ENCODE results near the gene ACBD6. TPM values are rescaled to one million over a fixed set of nuclear protein-coding genes. Genes with fewer than 3 reads are reported as not detected.
"Not testable (repeated sequence)": the region's sequence is repeated elsewhere in the genome, so short reads cannot be mapped to it uniquely, and the experiment has no call there.

The ACBD6 gene, protein sequence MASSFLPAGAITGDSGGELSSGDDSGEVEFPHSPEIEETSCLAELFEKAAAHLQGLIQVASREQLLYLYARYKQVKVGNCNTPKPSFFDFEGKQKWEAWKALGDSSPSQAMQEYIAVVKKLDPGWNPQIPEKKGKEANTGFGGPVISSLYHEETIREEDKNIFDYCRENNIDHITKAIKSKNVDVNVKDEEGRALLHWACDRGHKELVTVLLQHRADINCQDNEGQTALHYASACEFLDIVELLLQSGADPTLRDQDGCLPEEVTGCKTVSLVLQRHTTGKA
- total RNA-seq, result 10 to 100 TPM; 12.6 to 20.4 (median 15.0) TPM
- polyA plus RNA-seq, result 10 to 100 TPM; 14.9 to 19.1 (median 17.8) TPM
- long read RNA-seq, donor 1, transcript ACBD6-201 (8 exons, 1,670 nt), result major isoform, 19 of 20 reads
- long read RNA-seq, donor 1, partial matches to known transcripts, result 0 of 20 reads
- long read RNA-seq, donor 1, other reads (novel, unspliced or antisense), result 1 of 20 reads
- long read RNA-seq, donor 2, transcript ACBD6-201 (8 exons, 1,670 nt), result major isoform, 46 of 51 reads
- long read RNA-seq, donor 2, partial matches to known transcripts, result 2 of 51 reads
- long read RNA-seq, donor 2, other reads (novel, unspliced or antisense), result 3 of 51 reads

DNA sequence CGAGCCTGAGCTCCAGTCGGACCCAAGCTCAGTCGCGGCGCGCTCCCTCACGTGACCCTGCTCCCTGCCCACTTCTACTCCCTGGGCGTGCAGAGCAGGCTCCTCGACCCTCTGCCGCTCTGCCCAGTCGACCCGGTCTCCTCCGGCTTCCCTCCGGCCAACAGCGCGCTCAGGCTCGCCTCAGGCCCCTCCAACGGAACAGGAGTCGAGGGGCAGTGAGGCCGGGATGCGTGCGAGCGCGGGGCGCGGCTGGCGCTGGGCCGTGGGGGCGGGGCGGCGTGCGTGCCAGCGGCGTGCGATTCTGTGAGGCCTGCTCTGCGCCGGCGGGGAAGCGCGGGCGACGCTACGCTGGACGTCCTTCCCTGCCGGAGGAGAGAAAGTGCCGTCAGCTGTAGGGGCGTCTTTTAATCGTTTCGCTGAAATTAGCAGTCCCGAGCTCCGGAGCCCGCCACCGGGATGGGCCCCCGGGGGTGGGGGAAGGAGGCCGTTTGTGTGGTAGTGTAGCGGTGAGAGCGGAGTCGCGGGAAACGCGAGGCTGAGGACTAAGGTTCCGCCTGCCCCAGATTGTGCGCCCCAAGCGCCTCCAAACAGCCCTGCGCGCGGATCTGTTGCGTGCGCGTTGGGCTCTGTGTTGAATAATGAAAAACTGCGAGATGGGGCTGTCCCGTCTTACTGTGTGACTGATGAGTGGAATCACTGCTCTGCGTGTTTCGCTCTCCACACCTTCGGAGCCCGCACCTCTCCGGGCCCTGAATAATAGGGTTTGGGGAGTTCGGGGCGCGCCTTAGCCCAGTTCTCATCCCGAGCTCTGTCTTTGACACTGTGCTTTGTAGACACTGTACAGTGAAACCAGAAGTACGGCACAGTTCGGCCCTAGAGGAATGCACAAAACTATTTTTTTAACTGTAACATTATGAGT is at the start of gene ACBD6:
TSS of gene ACBD6 (minus strand) at position 217 of the 919 bp plus-strand sequence. CDS start 311 bp downstream, outside the sequence.
- intact Hi-C loops (cut with DNase I), result loop anchor here in 1 of 2 donors (10.0 kb wide), 1 partner anchor 652 kb away; no protein-coding TSS in a partner anchor
- Histone ChIP-seq H3K27me3 (ENCODE audit: insufficient read depth in 3 of 3, low read length in 2 of 3) (no peaks in the 10 kb centered on the region), H3K4me1 (peaks cover 26% of the 10 kb centered on the region), H3K9me3 (no peaks in the 10 kb centered on the region), H3K27ac (peak within 1 kb of the TSS; percentile 92), H3K4me3 (peak within 1 kb of the TSS; percentile 94), H3K36me3 (ENCODE audit: insufficient read depth in 1 of 2, low read depth in 1 of 2) (peaks cover 0 to 6% of the 10 kb centered on the region in 2 donors)
- ATAC-seq (peak; percentile 93 to 96 (median 94)), DNase-seq (peak; percentile 86 to 90)
- 0% methylated on average over 74 to 83 of the region's 83 CpGs for WGBS, 3 donors
- TF ChIP-seq CTCF (IDR thresholded peaks at IDR 0.05), result no peak

GRCh38 chr1:180551997-180552396 is 49.6 kb upstream of the ACBD6 start:
- Histone ChIP-seq H3K4me1 (peaks cover 11% of the 10 kb centered on the region), H3K27me3 (ENCODE audit: insufficient read depth in 3 of 3, low read length in 2 of 3) (no peaks in the 10 kb centered on the region), H3K27ac (no peak overlapping the region), H3K4me3 (no peak overlapping the region), H3K36me3 (ENCODE audit: insufficient read depth in 1 of 2, low read depth in 1 of 2) (no peaks in the 10 kb centered on the region), H3K9me3 (no peaks in the 10 kb centered on the region)
- intact Hi-C loops (cut with DNase I), result no loop called here
- 71 to 83% (median 75%) methylated on average over 1 of the region's 1 CpG for WGBS, 3 donors
- DNase-seq (no peak), ATAC-seq (no peak)
- TF ChIP-seq CTCF (IDR thresholded peaks at IDR 0.05), result no peak

- no peaks in the 10 kb centered on the region for H3K9me3 ChIP-seq
- H3K36me3 ChIP-seq (ENCODE audit: insufficient read depth in 1 of 2, low read depth in 1 of 2), result no peaks in the 10 kb centered on the region
- ATAC-seq (no peak), DNase-seq (no peak)
- intact Hi-C loops (cut with DNase I), result no loop called here
- H3K27ac ChIP-seq, result no peak overlapping the region
- 73 to 91% (median 89%) methylated on average over 3 of the region's 3 CpGs for WGBS, 3 donors
- no peak for TF ChIP-seq CTCF (IDR thresholded peaks at IDR 0.05)
- H3K4me3 ChIP-seq, result no peak overlapping the region
- H3K4me1 ChIP-seq, result peaks cover 11% of the 10 kb centered on the region
- H3K27me3 ChIP-seq (ENCODE audit: insufficient read depth in 3 of 3, low read length in 2 of 3), result no peaks in the 10 kb centered on the region
Measured at GRCh38 chr1:180550241-180550640, 47.9 kb upstream of the ACBD6 start.

DNA sequence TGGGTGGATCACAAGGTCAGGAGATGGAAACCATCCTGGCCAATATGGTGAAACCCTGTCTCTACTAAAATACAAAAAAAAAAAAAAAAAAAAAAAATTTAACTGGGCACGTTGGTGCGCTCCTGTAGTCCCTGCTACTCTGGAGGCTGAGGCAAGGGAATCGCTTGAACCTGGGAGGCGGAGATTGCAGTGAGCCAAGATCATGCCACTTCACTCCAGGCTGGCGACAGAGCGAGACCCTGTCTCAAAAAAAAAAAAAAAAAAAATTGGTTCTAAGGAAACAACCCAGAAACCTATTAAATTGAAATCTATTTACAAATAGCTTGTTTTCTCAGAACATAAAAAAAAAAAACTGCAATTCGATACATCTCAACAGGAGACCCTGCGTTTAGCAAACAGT is 47.4 kb upstream of the ACBD6 start:
- H3K27me3 ChIP-seq (ENCODE audit: insufficient read depth in 3 of 3, low read length in 2 of 3); H3K9me3 ChIP-seq; ATAC-seq; DNase-seq; H3K36me3 ChIP-seq (ENCODE audit: insufficient read depth in 1 of 2, low read depth in 1 of 2); H3K27ac ChIP-seq; H3K4me3 ChIP-seq; intact Hi-C loops (cut with DNase I): not testable (repeated sequence)
- peaks cover 11% of the 10 kb centered on the region for H3K4me1 ChIP-seq
- WGBS, 3 donors, result 85 to 91% (median 87%) methylated on average over 8 of the region's 8 CpGs
